ENCODE measurements around the gene RNF220.
A peak's percentile ranks its signal among the peaks of the same experiment; 100 is the strongest.

The RNF220 gene

DNA sequence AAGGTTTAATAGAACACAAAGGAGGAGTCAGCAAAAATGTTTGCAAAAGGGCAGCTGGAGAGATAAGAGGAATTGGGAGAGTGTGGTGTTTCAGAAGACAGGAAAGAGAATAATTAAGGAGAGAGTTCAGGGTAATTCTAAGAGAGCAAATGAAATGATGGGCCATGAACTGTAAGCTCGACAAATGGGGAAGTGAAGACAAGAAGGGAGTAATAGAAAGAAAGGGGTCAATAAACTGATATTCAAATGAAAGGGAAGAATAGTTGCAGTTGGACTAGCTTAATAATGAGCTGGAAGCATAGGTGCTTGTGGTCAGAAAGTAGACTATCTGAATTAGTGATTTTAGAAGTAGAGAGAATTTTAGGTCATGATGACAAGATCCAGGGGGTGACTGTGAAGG, 15.6 kb upstream of the RNF220 start:
- peaks cover 5 to 12% of the 10 kb centered on the region in 2 donors for H3K27me3 Mint-ChIP-seq
- no peak overlapping the region for H3K4me3 Mint-ChIP-seq
- peak; percentile 42 to 59 for ATAC-seq (replicated peaks)
- DNase-seq, result no peak
- H3K27ac Mint-ChIP-seq, result no peak overlapping the region
- no peaks in the 10 kb centered on the region for H3K36me3 Mint-ChIP-seq
- H3K4me1 Mint-ChIP-seq, result no peaks in the 10 kb centered on the region
- no peaks in the 10 kb centered on the region for H3K9me3 Mint-ChIP-seq

DNA sequence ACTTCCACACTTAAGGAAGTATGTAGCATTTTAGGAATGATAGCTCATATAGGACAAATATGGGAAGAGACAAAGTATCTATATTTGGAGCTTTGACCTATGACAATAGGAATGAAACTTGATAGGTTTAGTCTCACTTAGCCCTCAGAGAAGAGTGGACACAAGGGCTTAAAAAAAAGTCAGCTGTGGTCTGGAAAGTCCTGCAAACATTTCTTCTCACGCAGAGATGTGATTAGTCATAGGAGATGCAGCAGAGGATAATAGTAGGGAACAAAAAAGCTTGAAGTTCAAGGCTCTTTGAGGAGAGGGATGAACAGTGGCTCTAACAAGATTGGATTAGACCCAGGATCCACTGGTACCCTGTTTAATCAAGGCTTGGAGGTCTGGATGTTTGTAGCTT, 14.8 kb upstream of the RNF220 start:
- H3K4me3 Mint-ChIP-seq, result no peak overlapping the region
- H3K4me1 Mint-ChIP-seq, result no peaks in the 10 kb centered on the region
- DNase-seq (no peak), ATAC-seq (replicated peaks) (no peak)
- no peaks in the 10 kb centered on the region for H3K36me3 Mint-ChIP-seq
- H3K9me3 Mint-ChIP-seq, result peaks cover 0 to under 1% of the 10 kb centered on the region in 2 donors
- H3K27ac Mint-ChIP-seq, result no peak overlapping the region
- H3K27me3 Mint-ChIP-seq, result peaks cover 9 to 15% of the 10 kb centered on the region in 2 donors

DNA sequence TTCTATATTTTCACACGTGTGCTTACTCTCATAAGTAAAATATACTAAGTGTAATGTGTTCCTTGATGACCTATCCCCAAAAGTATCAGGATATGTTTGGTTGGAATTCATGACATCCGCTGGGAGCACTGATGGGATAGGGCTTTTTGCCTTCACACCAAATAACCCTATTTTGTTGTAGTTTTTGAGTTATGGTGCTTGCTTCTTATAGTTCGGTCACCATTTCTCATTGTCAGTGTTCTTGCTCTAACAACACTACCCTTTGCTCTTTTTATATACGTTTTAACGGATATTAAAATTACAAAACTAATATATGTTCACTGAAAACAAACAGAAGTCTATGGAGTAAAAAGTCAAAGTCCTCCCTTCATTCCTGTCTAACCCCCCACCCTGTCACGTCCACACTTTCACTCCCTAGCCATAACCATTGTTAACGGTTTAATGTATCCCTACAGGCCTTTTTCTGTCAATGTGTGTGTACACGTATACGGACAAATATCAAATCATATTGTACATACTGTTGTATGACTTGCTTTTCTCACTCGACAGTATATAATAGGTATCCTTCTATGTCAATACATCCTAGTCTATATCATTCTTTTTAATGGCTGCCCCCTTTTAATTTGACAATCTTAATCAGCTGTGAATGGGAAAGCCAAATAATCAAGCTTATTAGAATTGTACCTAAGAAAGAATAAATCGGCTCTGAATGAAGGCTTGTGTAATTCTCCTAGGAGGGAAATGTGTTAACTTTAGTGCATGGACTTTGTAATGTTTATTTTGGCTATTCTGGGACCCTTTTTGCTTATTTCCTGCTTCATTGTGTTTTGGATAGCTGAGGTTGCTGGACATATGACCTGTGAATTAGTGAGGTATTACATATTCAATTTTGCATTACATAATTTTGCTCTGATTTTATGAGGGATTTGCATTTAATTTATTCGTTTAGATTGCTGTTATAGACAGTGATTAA, 3.5 kb upstream of the RNF220 start:
- Mint-ChIP-seq H3K36me3 (no peaks in the 10 kb centered on the region), H3K4me1 (peaks cover 6 to 19% of the 10 kb centered on the region in 2 donors), H3K9me3 (no peaks in the 10 kb centered on the region), H3K27ac (no peak overlapping the region), H3K27me3 (peaks cover 56 to 62% of the 10 kb centered on the region in 2 donors), H3K4me3 (no peak overlapping the region)
- ATAC-seq (replicated peaks) (no peak), DNase-seq (no peak)

GRCh38 chr1:44405798-44406736, 1.0 kb downstream of the RNF220 start:
- ATAC-seq (replicated peaks) (peak; percentile 32 to 41), DNase-seq (no peak)
- H3K9me3 Mint-ChIP-seq, result no peaks in the 10 kb centered on the region
- peak overlapping the region; percentile 51 for H3K27ac Mint-ChIP-seq
- no peaks in the 10 kb centered on the region for H3K36me3 Mint-ChIP-seq
- H3K4me3 Mint-ChIP-seq, result peak overlapping the region; percentile 91 to 93
- H3K27me3 Mint-ChIP-seq, result peaks cover 47 to 50% of the 10 kb centered on the region in 2 donors
- peaks cover 16 to 45% of the 10 kb centered on the region in 2 donors for H3K4me1 Mint-ChIP-seq

GRCh38 chr1:44406737-44407429, 1.8 kb downstream of the RNF220 start:
- peaks cover 40 to 43% of the 10 kb centered on the region in 2 donors for H3K27me3 Mint-ChIP-seq

DNA sequence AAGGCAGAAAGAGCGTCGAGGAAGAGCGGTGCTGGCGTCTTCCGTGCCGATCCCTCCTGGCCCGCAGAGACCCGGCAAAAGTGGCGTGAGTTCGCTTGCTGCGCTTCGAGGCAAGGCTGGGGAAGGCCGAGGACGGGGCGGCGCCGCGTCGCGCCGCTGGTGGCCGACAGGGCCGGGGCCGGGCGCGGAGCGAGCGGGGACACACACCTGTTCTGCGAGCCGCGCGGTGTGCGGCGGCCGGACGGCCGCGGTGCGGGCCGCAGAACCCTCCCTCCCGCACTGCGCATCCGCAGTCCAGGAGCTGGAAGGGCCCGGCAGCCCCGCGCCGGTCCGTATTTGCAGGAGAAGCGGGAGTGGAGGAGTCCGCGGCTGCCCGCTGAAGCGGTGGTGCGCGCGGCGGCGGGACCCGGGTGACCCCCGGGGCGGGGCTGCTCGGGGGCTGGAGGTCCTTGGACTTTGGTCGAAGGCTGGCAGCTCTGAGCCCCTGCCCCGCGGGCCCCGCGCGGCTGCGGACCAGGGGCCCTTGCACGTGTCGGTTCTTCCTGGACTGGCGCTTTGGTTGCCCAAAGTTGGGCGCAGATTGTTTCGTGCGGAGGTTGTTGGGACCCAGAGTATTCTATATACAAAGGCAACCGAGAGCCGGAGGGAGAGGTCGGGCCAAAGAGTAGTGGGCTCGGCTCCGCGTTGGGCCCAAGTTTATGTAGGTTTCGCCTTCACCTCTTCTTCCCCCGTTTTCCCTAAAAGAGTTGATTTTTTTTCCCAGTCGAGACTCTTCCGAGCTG, 2.6 kb downstream of the RNF220 start:
- H3K27me3 Mint-ChIP-seq, result peaks cover 33 to 36% of the 10 kb centered on the region in 2 donors
- H3K36me3 Mint-ChIP-seq, result no peaks in the 10 kb centered on the region
- peaks cover 0 to 6% of the 10 kb centered on the region in 2 donors for H3K9me3 Mint-ChIP-seq
- H3K4me1 Mint-ChIP-seq, result peaks cover 16 to 45% of the 10 kb centered on the region in 2 donors
- ATAC-seq (replicated peaks) (no peak), DNase-seq (no peak)
- peak overlapping the region; percentile 86 for H3K27ac Mint-ChIP-seq
- peak overlapping the region; percentile 91 to 93 for H3K4me3 Mint-ChIP-seq

More at GRCh38 chr1:44406737-44407429, 1.8 kb downstream of the RNF220 start:
- Mint-ChIP-seq H3K27ac (peak overlapping the region; percentile 73), H3K36me3 (no peaks in the 10 kb centered on the region), H3K4me1 (peaks cover 16 to 45% of the 10 kb centered on the region in 2 donors), H3K4me3 (peak overlapping the region; percentile 91 to 93), H3K9me3 (peaks cover 0 to under 1% of the 10 kb centered on the region in 2 donors)
- ATAC-seq (replicated peaks), result peak; percentile 42 to 49
- peak; percentile 18 for DNase-seq

DNA sequence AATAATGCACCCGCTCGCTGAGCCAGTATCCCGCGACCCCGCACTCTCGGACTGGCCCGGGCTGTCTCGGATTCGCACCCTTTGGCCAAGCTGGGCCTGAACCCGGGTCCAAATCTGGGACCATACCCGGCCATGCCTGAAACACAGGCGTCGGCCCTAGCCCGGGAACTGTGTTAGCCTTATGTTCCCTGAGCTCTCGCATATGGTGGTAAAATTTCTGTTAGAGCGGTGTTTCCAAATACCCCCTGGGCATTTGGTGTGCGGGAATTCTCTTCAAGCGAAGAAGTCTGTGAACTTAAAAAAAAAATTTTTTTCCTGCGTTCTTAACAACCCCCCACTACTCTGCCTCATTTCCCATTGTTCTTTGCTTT, 3.1 kb downstream of the RNF220 start:
- DNase-seq, result no peak
- no peaks in the 10 kb centered on the region for H3K36me3 Mint-ChIP-seq
- peaks cover 16 to 45% of the 10 kb centered on the region in 2 donors for H3K4me1 Mint-ChIP-seq
- H3K27me3 Mint-ChIP-seq, result peaks cover 27 to 30% of the 10 kb centered on the region in 2 donors
- peak overlapping the region; percentile 48 to 78 for H3K4me3 Mint-ChIP-seq
- H3K9me3 Mint-ChIP-seq, result peaks cover 0 to 6% of the 10 kb centered on the region in 2 donors
- peak overlapping the region; percentile 86 for H3K27ac Mint-ChIP-seq
- no peak for ATAC-seq (replicated peaks)

GRCh38 chr1:44408632-44409602, 3.9 kb downstream of the RNF220 start:
- peaks cover 0 to 6% of the 10 kb centered on the region in 2 donors for H3K9me3 Mint-ChIP-seq
- ATAC-seq (replicated peaks) (no peak), DNase-seq (no peak)
- H3K27ac Mint-ChIP-seq, result peak overlapping the region; percentile 84
- H3K4me3 Mint-ChIP-seq, result peak overlapping the region; percentile 76 to 78
- no peaks in the 10 kb centered on the region for H3K36me3 Mint-ChIP-seq
- H3K4me1 Mint-ChIP-seq, result peaks cover 16 to 45% of the 10 kb centered on the region in 2 donors
- peaks cover 26 to 28% of the 10 kb centered on the region in 2 donors for H3K27me3 Mint-ChIP-seq

DNA sequence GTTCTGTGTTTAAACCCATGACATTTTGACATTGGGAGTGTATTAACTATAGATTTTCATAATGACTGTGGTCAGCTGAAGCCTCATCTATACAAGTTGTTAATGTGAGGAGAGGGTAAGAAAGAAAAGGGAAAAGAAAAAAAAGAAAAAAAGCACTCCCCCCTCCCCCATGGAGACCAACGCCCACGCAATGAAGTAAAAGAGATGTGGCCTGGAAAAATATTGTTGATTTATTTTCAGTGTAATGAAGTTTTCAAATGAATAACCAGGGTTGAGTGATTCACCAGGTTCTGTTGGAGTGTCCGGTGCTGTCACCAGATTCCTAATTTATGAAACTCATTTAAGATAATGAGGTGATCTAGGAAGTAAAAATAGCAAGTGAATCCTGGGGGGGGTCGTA, 4.7 kb downstream of the RNF220 start:
- Mint-ChIP-seq H3K9me3 (peaks cover 0 to 6% of the 10 kb centered on the region in 2 donors), H3K27ac (no peak overlapping the region)

DNA sequence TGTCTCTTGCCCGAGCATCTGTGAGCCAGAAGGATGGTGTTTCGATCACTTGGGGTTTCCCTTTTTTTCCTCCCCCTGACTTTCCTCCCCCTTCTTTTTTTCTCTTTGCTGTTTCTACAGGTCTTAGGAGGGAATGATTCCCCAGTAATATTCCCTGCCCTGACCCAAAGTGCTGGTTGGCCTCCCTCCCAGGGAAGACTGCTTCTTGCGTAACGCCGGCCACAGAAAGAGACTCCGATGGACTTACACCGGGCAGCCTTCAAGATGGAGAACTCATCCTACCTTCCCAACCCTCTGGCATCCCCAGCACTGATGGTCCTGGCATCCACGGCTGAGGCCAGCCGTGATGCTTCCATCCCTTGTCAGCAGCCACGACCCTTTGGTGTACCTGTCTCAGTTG, 6.8 kb downstream of the RNF220 start:
- no peak for DNase-seq
- no peak overlapping the region for H3K27ac Mint-ChIP-seq
- ATAC-seq (replicated peaks), result no peak
- peaks cover 10 to 23% of the 10 kb centered on the region in 2 donors for H3K4me1 Mint-ChIP-seq
- H3K4me3 Mint-ChIP-seq, result no peak overlapping the region
- H3K36me3 Mint-ChIP-seq, result no peaks in the 10 kb centered on the region
- peaks cover 0 to 6% of the 10 kb centered on the region in 2 donors for H3K9me3 Mint-ChIP-seq
- peaks cover 23% of the 10 kb centered on the region in 2 donors for H3K27me3 Mint-ChIP-seq

More for the DNA sequence above, 4.7 kb downstream of the RNF220 start:
- no peak for DNase-seq
- H3K4me3 Mint-ChIP-seq, result no peak overlapping the region
- H3K27me3 Mint-ChIP-seq, result peaks cover 25 to 27% of the 10 kb centered on the region in 2 donors
- no peaks in the 10 kb centered on the region for H3K36me3 Mint-ChIP-seq
- ATAC-seq (replicated peaks), result no peak
- peaks cover 16 to 44% of the 10 kb centered on the region in 2 donors for H3K4me1 Mint-ChIP-seq

DNA sequence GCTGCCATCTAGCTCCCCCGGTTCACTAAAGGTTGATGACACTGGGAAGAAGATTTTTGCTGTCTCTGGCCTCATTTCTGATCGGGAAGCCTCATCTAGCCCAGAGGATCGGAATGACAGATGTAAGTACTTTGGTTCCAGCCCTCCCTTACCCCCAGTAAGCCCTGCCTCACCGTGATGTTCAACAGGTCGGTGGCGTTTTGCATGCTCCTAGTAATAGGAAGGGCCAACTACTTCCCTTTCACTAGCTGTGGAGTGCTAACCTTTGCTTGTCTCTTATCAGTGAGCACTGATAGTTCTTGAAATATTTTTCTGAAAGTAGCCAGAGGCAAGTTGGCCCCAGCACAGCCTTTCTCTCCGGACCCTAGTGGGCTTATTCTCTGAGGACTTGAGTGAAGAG, 7.5 kb downstream of the RNF220 start:
- H3K4me1 Mint-ChIP-seq, result peaks cover 14 to 24% of the 10 kb centered on the region in 2 donors
- H3K27me3 Mint-ChIP-seq, result peaks cover 25% of the 10 kb centered on the region in 2 donors
- H3K36me3 Mint-ChIP-seq, result no peaks in the 10 kb centered on the region
- no peak for ATAC-seq (replicated peaks)
- peaks cover 0 to 6% of the 10 kb centered on the region in 2 donors for H3K9me3 Mint-ChIP-seq
- H3K4me3 Mint-ChIP-seq, result no peak overlapping the region
- DNase-seq, result no peak
- no peak overlapping the region for H3K27ac Mint-ChIP-seq

GRCh38 chr1:44413740-44414139, 8.7 kb downstream of the RNF220 start:
- no peaks in the 10 kb centered on the region for H3K36me3 Mint-ChIP-seq
- H3K4me1 Mint-ChIP-seq, result peaks cover 16 to 22% of the 10 kb centered on the region in 2 donors
- no peak for ATAC-seq (replicated peaks)
- H3K4me3 Mint-ChIP-seq, result no peak overlapping the region
- H3K27ac Mint-ChIP-seq, result no peak overlapping the region
- DNase-seq, result no peak
- peaks cover 26 to 35% of the 10 kb centered on the region in 2 donors for H3K27me3 Mint-ChIP-seq
- peaks cover 0 to 6% of the 10 kb centered on the region in 2 donors for H3K9me3 Mint-ChIP-seq

Data from stimulated activated naive B cell treated with anti-CD40 and anti-IgM and Interleukin-4, amounts not matched to agents 10 μg/mL and 1 μg/mL and 100 μg/mL, for 72 hours (primary cell).